OCI-LY1 (cell line): ENCODE results near the gene SSBP3.

Experiments used
- EZH2 ChIP-seq: fragments of 200-600 bp; sonication (generic), shearing (Covaris generic); IDR thresholded peaks from 2 replicates; pipeline ENCODE4 v1.8.0; 2017; ENCODE audit warnings: borderline replicate concordance, mixed run types, mild to moderate bottlenecking, antibody characterized with exemption, low read length, moderate library complexity, mixed read lengths
- TF ChIP-seq, protein P1 (sequence below): fragments of 200-600 bp; sonication (generic), shearing (Covaris generic); IDR thresholded peaks from 2 replicates; pipeline ENCODE4 v1.5.1; 2017; ENCODE audit warnings: mild to moderate bottlenecking, antibody characterized with exemption, low read length, moderate library complexity, mixed read lengths

DNA sequence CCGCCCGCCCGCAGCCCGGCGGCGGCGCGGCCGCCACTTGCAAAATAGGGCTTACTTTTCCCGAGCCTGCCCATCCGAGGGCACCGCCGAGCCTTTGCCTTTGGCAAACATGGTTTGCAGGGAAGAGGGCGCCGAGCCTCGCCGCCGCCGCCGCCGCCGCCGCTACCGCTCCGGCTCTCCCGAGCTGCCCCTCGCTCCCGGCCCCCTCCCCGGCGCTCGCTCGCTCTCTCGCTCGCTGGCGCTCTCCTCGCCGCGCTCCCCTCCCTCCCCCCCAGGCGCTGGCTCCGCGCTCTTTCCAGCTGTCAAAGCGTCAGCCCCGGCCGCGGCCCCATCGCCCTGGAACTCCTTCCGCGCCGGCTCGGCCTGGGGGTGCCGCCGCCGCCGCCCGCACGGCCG is 298 bp downstream of the SSBP3 start:
- no peak for TF ChIP-seq EZH2
- TF ChIP-seq, protein P1, sequence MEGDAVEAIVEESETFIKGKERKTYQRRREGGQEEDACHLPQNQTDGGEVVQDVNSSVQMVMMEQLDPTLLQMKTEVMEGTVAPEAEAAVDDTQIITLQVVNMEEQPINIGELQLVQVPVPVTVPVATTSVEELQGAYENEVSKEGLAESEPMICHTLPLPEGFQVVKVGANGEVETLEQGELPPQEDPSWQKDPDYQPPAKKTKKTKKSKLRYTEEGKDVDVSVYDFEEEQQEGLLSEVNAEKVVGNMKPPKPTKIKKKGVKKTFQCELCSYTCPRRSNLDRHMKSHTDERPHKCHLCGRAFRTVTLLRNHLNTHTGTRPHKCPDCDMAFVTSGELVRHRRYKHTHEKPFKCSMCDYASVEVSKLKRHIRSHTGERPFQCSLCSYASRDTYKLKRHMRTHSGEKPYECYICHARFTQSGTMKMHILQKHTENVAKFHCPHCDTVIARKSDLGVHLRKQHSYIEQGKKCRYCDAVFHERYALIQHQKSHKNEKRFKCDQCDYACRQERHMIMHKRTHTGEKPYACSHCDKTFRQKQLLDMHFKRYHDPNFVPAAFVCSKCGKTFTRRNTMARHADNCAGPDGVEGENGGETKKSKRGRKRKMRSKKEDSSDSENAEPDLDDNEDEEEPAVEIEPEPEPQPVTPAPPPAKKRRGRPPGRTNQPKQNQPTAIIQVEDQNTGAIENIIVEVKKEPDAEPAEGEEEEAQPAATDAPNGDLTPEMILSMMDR = no peak
